ENCODE measurements around the gene SNX5. TPM values are rescaled to one million over a fixed set of nuclear protein-coding genes. Genes with fewer than 3 reads are reported as not detected.

Gene SNX5
- total RNA-seq, 4 donors from 2014 or later: 58.3 to 67.3 (median 63.9) TPM

GRCh38 chr20:17936761-17937732, 31.5 kb downstream of the SNX5 start:
- no peaks in the 10 kb centered on the region for H3K9me3 ChIP-seq
- H3K4me1 ChIP-seq: peaks cover 18 to 59% (median 49%) of the 10 kb centered on the region in 4 donors
- peaks cover 0 to 19% (median 18%) of the 10 kb centered on the region in 4 donors for H3K36me3 ChIP-seq
- H3K27ac ChIP-seq (replicated peaks in 1 of 4): peak overlapping the region; percentile 68 to 80 (median 70)
- TF ChIP-seq POLR2AphosphoS5 (IDR thresholded peaks at IDR 0.05): peak; percentile 32 to 68
- TF ChIP-seq CTCF (IDR thresholded peaks at IDR 0.05): no peak
- no peak for TF ChIP-seq POLR2A (IDR thresholded peaks at IDR 0.05; ENCODE audit: low read depth)
- H3K27me3 ChIP-seq: no peaks in the 10 kb centered on the region
- WGBS: 24% methylated on average over 19 of the region's 19 CpGs
- DNase-seq (ENCODE audit: extremely low spot score): no peak
- intact Hi-C loops (cut with DNase I): no loop called here
- peak overlapping the region in 2 of 4 donors; percentile 0 to 21 for H3K4me3 ChIP-seq

GRCh38 chr20:17936286-17936760, 32.3 kb downstream of the SNX5 start:
- intact Hi-C loops (cut with DNase I): no loop called here
- DNase-seq (ENCODE audit: extremely low spot score): no peak
- peaks cover 0 to 12% (median 11%) of the 10 kb centered on the region in 4 donors for H3K36me3 ChIP-seq
- 50% methylated on average over 8 of the region's 8 CpGs for WGBS
- peaks cover 18 to 59% (median 49%) of the 10 kb centered on the region in 4 donors for H3K4me1 ChIP-seq
- peak overlapping the region in 2 of 4 donors; percentile 0 to 21 for H3K4me3 ChIP-seq
- TF ChIP-seq POLR2A (IDR thresholded peaks at IDR 0.05; ENCODE audit: low read depth) (no peak), POLR2AphosphoS5 (IDR thresholded peaks at IDR 0.05) (no peak), CTCF (IDR thresholded peaks at IDR 0.05) (no peak), EP300 (IDR thresholded peaks at IDR 0.05) (no peak)
- H3K27ac ChIP-seq (replicated peaks in 1 of 4): peak overlapping the region; percentile 68 to 80 (median 70)
- H3K9me3 ChIP-seq: no peaks in the 10 kb centered on the region
- H3K27me3 ChIP-seq: no peaks in the 10 kb centered on the region

GRCh38 chr20:17935761-17936160, 32.8 kb downstream of the SNX5 start:
- H3K27ac ChIP-seq (replicated peaks in 1 of 4): peak overlapping the region; percentile 68 to 80 (median 70)
- DNase-seq (ENCODE audit: extremely low spot score): no peak

GRCh38 chr20:17935186-17935585, 33.4 kb downstream of the SNX5 start:
- TF ChIP-seq EP300 (IDR thresholded peaks at IDR 0.05): no peak
- TF ChIP-seq POLR2A (IDR thresholded peaks at IDR 0.05; ENCODE audit: low read depth): no peak
- TF ChIP-seq POLR2AphosphoS5 (IDR thresholded peaks at IDR 0.05): no peak
- no peak for TF ChIP-seq CTCF (IDR thresholded peaks at IDR 0.05)
- Histone ChIP-seq H3K9me3 (no peaks in the 10 kb centered on the region), H3K27ac (replicated peaks in 1 of 4) (peak overlapping the region in 1 of 4 donors; percentile 11), H3K4me3 (no peak overlapping the region), H3K27me3 (no peaks in the 10 kb centered on the region), H3K36me3 (peaks cover 0 to 2% (median under 1%) of the 10 kb centered on the region in 4 donors), H3K4me1 (peaks cover 18 to 59% (median 49%) of the 10 kb centered on the region in 4 donors)
- intact Hi-C loops (cut with DNase I): no loop called here
- 88% methylated on average over 3 of the region's 3 CpGs for WGBS
- no peak for DNase-seq (ENCODE audit: extremely low spot score)

More at GRCh38 chr20:17935761-17936160, 32.8 kb downstream of the SNX5 start:
- 85% methylated on average over 9 of the region's 9 CpGs for WGBS
- no peaks in the 10 kb centered on the region for H3K9me3 ChIP-seq
- peaks cover 0 to 8% (median 5%) of the 10 kb centered on the region in 4 donors for H3K36me3 ChIP-seq
- H3K27me3 ChIP-seq: no peaks in the 10 kb centered on the region
- intact Hi-C loops (cut with DNase I): no loop called here
- TF ChIP-seq EP300 (IDR thresholded peaks at IDR 0.05): no peak
- no peak for TF ChIP-seq POLR2A (IDR thresholded peaks at IDR 0.05; ENCODE audit: low read depth)
- TF ChIP-seq CTCF (IDR thresholded peaks at IDR 0.05): no peak
- no peak for TF ChIP-seq POLR2AphosphoS5 (IDR thresholded peaks at IDR 0.05)
- no peak overlapping the region for H3K4me3 ChIP-seq
- peaks cover 18 to 59% (median 49%) of the 10 kb centered on the region in 4 donors for H3K4me1 ChIP-seq
